H1 (cell line): ENCODE data around the gene SOWAHC. TPM values are rescaled to one million over a fixed set of nuclear protein-coding genes. Genes with fewer than 3 reads are reported as not detected.

ENCODE experiments used
- CHD2 ChIP-seq: IDR thresholded peaks from 2 replicates; pipeline ENCODE4 v1.6.1; 2012; ENCODE audit warnings: low read length, improper control_type of control experiment
- GTF2F1 ChIP-seq: IDR thresholded peaks from 2 replicates; pipeline ENCODE4 v1.6.1; 2012; ENCODE audit warnings: low read depth, low read length, improper control_type of control experiment, borderline replicate concordance
- SIX5 ChIP-seq: IDR thresholded peaks from 2 replicates; pipeline ENCODE4 v1.6.1; 2011; ENCODE audit warnings: mild to moderate bottlenecking, low read depth, low read length
- polyA plus RNA-seq, 7 experiments: library from polyadenylated mRNA; depleted of rRNA in 3 of 7; stranded (reverse) in 5 of 7; unstranded in 2 of 7; fragments of >200 nt in 5 of 7; fragments of 200-250 nt in 2 of 7; gene quantifications; 1 replicate in 5 of 7; 2 replicates in 1 of 7; 4 replicates in 1 of 7; pipeline versions ENCODE4 v1.2.1 to v1.2.3, GENCODE V29; 2011 to 2013; ENCODE audit warnings: missing spikeins in 2 of 7, mixed read lengths in 2 of 7
- total RNA-seq: library from RNA; stranded (reverse); fragmentation: NEBNext Ultra II Directional; extraction: Animal tissue kit (Norgen Biotek cat#: 25700); gene quantifications from 2 replicates; pipeline ENCODE4 v1.2.1, GENCODE V29; 2021
- TF ChIP-seq, protein P1 (sequence below): fragments of 300-600 bp; sonication (generic); IDR thresholded peaks from 2 replicates; pipeline ENCODE4 v1.7.1; 2012; ENCODE audit warnings: low read length, moderate library complexity, mild to moderate bottlenecking, inconsistent platforms; ENCODE audit not compliant: insufficient replicate concordance

Gene SOWAHC
- total and polyA plus RNA-seq, 2 of the 8 experiments (the other 6 are each of a cell fraction or from before 2014, with no cell fraction given), result 3.1 to 17.8 TPM

DNA sequence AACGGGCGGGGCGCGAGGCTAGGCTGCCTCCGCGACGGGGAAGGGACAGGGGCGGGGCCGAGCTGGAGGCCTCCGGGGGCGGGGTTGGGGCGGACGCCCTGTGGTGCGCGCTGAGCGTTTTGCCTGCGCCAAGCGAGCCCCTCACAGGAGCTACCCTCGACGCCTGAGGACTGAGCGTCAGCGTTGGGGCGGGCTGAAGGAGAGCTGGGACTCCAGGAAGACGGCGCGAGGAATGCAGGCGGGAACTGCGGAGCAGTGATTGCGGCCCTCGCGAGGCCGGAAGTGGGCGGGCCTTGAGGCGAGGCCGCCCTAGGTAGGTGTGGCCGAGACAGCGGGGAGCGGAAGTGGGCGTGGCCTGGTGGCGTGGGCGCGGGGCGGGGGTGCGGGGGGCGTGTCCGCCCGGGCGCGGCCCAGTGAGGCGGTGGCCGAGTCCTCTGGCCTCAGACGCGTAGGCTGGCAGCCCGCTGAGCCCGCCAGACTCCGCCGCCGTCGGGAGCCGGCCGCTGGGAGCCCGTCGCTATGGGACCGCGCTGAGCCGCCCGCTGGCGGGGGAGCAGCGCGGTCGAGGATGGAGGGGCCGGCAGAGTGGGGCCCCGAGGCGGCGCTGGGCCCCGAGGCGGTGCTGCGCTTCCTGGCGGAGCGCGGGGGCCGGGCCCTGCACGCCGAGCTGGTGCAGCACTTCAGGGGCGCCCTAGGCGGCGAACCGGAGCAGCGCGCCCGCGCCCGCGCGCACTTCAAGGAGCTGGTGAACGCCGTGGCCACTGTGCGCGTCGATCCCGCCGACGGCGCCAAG is at the start of gene SOWAHC, which contains the start of gene SEPTIN10 (continued):
- TF ChIP-seq, protein P1, sequence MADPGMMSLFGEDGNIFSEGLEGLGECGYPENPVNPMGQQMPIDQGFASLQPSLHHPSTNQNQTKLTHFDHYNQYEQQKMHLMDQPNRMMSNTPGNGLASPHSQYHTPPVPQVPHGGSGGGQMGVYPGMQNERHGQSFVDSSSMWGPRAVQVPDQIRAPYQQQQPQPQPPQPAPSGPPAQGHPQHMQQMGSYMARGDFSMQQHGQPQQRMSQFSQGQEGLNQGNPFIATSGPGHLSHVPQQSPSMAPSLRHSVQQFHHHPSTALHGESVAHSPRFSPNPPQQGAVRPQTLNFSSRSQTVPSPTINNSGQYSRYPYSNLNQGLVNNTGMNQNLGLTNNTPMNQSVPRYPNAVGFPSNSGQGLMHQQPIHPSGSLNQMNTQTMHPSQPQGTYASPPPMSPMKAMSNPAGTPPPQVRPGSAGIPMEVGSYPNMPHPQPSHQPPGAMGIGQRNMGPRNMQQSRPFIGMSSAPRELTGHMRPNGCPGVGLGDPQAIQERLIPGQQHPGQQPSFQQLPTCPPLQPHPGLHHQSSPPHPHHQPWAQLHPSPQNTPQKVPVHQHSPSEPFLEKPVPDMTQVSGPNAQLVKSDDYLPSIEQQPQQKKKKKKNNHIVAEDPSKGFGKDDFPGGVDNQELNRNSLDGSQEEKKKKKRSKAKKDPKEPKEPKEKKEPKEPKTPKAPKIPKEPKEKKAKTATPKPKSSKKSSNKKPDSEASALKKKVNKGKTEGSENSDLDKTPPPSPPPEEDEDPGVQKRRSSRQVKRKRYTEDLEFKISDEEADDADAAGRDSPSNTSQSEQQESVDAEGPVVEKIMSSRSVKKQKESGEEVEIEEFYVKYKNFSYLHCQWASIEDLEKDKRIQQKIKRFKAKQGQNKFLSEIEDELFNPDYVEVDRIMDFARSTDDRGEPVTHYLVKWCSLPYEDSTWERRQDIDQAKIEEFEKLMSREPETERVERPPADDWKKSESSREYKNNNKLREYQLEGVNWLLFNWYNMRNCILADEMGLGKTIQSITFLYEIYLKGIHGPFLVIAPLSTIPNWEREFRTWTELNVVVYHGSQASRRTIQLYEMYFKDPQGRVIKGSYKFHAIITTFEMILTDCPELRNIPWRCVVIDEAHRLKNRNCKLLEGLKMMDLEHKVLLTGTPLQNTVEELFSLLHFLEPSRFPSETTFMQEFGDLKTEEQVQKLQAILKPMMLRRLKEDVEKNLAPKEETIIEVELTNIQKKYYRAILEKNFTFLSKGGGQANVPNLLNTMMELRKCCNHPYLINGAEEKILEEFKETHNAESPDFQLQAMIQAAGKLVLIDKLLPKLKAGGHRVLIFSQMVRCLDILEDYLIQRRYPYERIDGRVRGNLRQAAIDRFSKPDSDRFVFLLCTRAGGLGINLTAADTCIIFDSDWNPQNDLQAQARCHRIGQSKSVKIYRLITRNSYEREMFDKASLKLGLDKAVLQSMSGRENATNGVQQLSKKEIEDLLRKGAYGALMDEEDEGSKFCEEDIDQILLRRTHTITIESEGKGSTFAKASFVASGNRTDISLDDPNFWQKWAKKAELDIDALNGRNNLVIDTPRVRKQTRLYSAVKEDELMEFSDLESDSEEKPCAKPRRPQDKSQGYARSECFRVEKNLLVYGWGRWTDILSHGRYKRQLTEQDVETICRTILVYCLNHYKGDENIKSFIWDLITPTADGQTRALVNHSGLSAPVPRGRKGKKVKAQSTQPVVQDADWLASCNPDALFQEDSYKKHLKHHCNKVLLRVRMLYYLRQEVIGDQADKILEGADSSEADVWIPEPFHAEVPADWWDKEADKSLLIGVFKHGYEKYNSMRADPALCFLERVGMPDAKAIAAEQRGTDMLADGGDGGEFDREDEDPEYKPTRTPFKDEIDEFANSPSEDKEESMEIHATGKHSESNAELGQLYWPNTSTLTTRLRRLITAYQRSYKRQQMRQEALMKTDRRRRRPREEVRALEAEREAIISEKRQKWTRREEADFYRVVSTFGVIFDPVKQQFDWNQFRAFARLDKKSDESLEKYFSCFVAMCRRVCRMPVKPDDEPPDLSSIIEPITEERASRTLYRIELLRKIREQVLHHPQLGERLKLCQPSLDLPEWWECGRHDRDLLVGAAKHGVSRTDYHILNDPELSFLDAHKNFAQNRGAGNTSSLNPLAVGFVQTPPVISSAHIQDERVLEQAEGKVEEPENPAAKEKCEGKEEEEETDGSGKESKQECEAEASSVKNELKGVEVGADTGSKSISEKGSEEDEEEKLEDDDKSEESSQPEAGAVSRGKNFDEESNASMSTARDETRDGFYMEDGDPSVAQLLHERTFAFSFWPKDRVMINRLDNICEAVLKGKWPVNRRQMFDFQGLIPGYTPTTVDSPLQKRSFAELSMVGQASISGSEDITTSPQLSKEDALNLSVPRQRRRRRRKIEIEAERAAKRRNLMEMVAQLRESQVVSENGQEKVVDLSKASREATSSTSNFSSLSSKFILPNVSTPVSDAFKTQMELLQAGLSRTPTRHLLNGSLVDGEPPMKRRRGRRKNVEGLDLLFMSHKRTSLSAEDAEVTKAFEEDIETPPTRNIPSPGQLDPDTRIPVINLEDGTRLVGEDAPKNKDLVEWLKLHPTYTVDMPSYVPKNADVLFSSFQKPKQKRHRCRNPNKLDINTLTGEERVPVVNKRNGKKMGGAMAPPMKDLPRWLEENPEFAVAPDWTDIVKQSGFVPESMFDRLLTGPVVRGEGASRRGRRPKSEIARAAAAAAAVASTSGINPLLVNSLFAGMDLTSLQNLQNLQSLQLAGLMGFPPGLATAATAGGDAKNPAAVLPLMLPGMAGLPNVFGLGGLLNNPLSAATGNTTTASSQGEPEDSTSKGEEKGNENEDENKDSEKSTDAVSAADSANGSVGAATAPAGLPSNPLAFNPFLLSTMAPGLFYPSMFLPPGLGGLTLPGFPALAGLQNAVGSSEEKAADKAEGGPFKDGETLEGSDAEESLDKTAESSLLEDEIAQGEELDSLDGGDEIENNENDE, result no peak
- no peak for TF ChIP-seq SIX5
- TF ChIP-seq CHD2, result peak; percentile 94
- TF ChIP-seq GTF2F1, result 0 out of 2 replicates have a peak, but pooled peaks have one; percentile 36
